HEK293 (cell line): Measurements from ENCODE around the gene HOXD10.

Experiments
- GFI1B ChIP-seq: fragments of 450-650 bp; formaldehyde crosslinking; IDR thresholded peaks from 2 replicates; pipeline ENCODE4 v1.5.1; 2016; ENCODE audit warnings: missing biosample characterization, missing genetic modification characterization
- KLF10 ChIP-seq: fragments of 450-650 bp; IDR thresholded peaks from 2 replicates; pipeline ENCODE4 v1.5.1; 2018; ENCODE audit warnings: missing biosample characterization, mild to moderate bottlenecking, missing genetic modification characterization
- KLF16 ChIP-seq: fragments of 450-650 bp; formaldehyde crosslinking; IDR thresholded peaks from 2 replicates; pipeline ENCODE4 v1.5.1; 2017; ENCODE audit warnings: missing biosample characterization, missing genetic modification characterization
- SALL2 ChIP-seq: fragments of 450-650 bp; formaldehyde crosslinking; IDR thresholded peaks from 2 replicates; pipeline ENCODE4 v1.5.0; 2017; ENCODE audit warnings: missing biosample characterization, mild to moderate bottlenecking, missing genetic modification characterization, borderline replicate concordance
- SETDB1 ChIP-seq: IDR thresholded peaks from one replicate; pipeline ENCODE4 v1.6.1; 2017; ENCODE audit warnings: mild to moderate bottlenecking, low read length, moderate library complexity, mixed read lengths; ENCODE audit not compliant: insufficient read length
- SP3 ChIP-seq: fragments of 450-650 bp; formaldehyde crosslinking; IDR thresholded peaks from 2 replicates; pipeline ENCODE4 v1.5.1; 2016; ENCODE audit warnings: missing biosample characterization, missing genetic modification characterization
- TRIM28 ChIP-seq: IDR thresholded peaks from 2 replicates; pipeline ENCODE4 v1.6.1; 2011; ENCODE audit warnings: low read length, control low read depth, borderline replicate concordance
- ZFHX2 ChIP-seq: fragments of 450-650 bp; formaldehyde crosslinking; conservative IDR thresholded peaks from 2 replicates; pipeline ENCODE4 v1.5.1; 2016; ENCODE audit warnings: missing biosample characterization, missing genetic modification characterization
- ZNF10 ChIP-seq: fragments of 450-650 bp; formaldehyde crosslinking; IDR thresholded peaks from 2 replicates; pipeline ENCODE4 v1.5.1; 2017; ENCODE audit warnings: missing biosample characterization, missing genetic modification characterization
- ZNF211 ChIP-seq: fragments of 450-650 bp; formaldehyde crosslinking; IDR thresholded peaks from 2 replicates; pipeline ENCODE4 v1.5.1; 2016; ENCODE audit warnings: low read depth, missing biosample characterization, missing genetic modification characterization
- ZNF23 ChIP-seq: fragments of 450-650 bp; formaldehyde crosslinking; IDR thresholded peaks from 2 replicates; pipeline ENCODE4 v1.5.1; 2016; ENCODE audit warnings: missing biosample characterization, missing genetic modification characterization, borderline replicate concordance
- ZNF24 ChIP-seq: fragments of 450-650 bp; formaldehyde crosslinking; IDR thresholded peaks from 2 replicates; pipeline ENCODE4 v1.5.1; 2016; ENCODE audit warnings: missing biosample characterization, missing genetic modification characterization
- ZNF280C ChIP-seq: fragments of 450-650 bp; formaldehyde crosslinking; IDR thresholded peaks from 2 replicates; pipeline ENCODE4 v1.5.1; 2016; ENCODE audit warnings: missing biosample characterization, missing genetic modification characterization
- ZNF280D ChIP-seq: fragments of 450-650 bp; formaldehyde crosslinking; IDR thresholded peaks from 2 replicates; pipeline ENCODE4 v1.5.1; 2016; ENCODE audit warnings: missing biosample characterization, missing genetic modification characterization
- ZNF354C ChIP-seq: fragments of 450-650 bp; formaldehyde crosslinking; IDR thresholded peaks from 2 replicates; pipeline ENCODE4 v1.5.1; 2016; ENCODE audit warnings: missing biosample characterization, missing genetic modification characterization, low read depth, borderline replicate concordance
- ZNF416 ChIP-seq: fragments of 450-650 bp; formaldehyde crosslinking; IDR thresholded peaks from 2 replicates; pipeline ENCODE4 v1.5.1; 2016; ENCODE audit warnings: missing biosample characterization, missing genetic modification characterization
- ZNF514 ChIP-seq: fragments of 450-650 bp; formaldehyde crosslinking; IDR thresholded peaks from 2 replicates; pipeline ENCODE4 v1.5.1; 2016; ENCODE audit warnings: missing biosample characterization, missing genetic modification characterization
- ZNF544 ChIP-seq: fragments of 450-650 bp; formaldehyde crosslinking; IDR thresholded peaks from 2 replicates; pipeline ENCODE4 v1.5.0; 2017; ENCODE audit warnings: missing biosample characterization, missing genetic modification characterization
- ZNF610 ChIP-seq: fragments of 450-650 bp; formaldehyde crosslinking; IDR thresholded peaks from 2 replicates; pipeline ENCODE4 v1.5.1; 2016; ENCODE audit warnings: missing biosample characterization, missing genetic modification characterization, borderline replicate concordance
- ZNF664 ChIP-seq: fragments of 450-650 bp; formaldehyde crosslinking; IDR thresholded peaks from 2 replicates; pipeline ENCODE4 v1.5.1; 2016; ENCODE audit warnings: missing biosample characterization, missing genetic modification characterization
- ZNF670 ChIP-seq: fragments of 450-650 bp; formaldehyde crosslinking; IDR thresholded peaks from 2 replicates; pipeline ENCODE4 v1.5.1; 2016; ENCODE audit warnings: missing biosample characterization, missing genetic modification characterization, low read depth
- TF ChIP-seq, protein P1 (sequence below): fragments of 450-650 bp; formaldehyde crosslinking; IDR thresholded peaks from 2 replicates; pipeline ENCODE4 v1.5.1; 2016; ENCODE audit warnings: missing biosample characterization, missing genetic modification characterization
- TF ChIP-seq, protein P2 (sequence below): fragments of 450-650 bp; formaldehyde crosslinking; IDR thresholded peaks from 2 replicates; pipeline ENCODE4 v1.5.1; 2017; ENCODE audit warnings: missing biosample characterization, missing genetic modification characterization
- TF ChIP-seq, protein P3 (sequence below): fragments of 450-650 bp; formaldehyde crosslinking; IDR thresholded peaks from 2 replicates; pipeline ENCODE4 v1.5.1; 2016; ENCODE audit warnings: missing biosample characterization, missing genetic modification characterization
- TF ChIP-seq, protein P4 (sequence below): fragments of 450-650 bp; formaldehyde crosslinking; IDR thresholded peaks from 2 replicates; pipeline ENCODE4 v1.5.1; 2016; ENCODE audit warnings: missing biosample characterization, missing genetic modification characterization
- TF ChIP-seq, protein P5 (sequence below): fragments of 450-650 bp; IDR thresholded peaks from 2 replicates; pipeline ENCODE4 v1.5.1; 2018; ENCODE audit warnings: missing biosample characterization, mild to moderate bottlenecking, missing genetic modification characterization

The HOXD10 gene

DNA sequence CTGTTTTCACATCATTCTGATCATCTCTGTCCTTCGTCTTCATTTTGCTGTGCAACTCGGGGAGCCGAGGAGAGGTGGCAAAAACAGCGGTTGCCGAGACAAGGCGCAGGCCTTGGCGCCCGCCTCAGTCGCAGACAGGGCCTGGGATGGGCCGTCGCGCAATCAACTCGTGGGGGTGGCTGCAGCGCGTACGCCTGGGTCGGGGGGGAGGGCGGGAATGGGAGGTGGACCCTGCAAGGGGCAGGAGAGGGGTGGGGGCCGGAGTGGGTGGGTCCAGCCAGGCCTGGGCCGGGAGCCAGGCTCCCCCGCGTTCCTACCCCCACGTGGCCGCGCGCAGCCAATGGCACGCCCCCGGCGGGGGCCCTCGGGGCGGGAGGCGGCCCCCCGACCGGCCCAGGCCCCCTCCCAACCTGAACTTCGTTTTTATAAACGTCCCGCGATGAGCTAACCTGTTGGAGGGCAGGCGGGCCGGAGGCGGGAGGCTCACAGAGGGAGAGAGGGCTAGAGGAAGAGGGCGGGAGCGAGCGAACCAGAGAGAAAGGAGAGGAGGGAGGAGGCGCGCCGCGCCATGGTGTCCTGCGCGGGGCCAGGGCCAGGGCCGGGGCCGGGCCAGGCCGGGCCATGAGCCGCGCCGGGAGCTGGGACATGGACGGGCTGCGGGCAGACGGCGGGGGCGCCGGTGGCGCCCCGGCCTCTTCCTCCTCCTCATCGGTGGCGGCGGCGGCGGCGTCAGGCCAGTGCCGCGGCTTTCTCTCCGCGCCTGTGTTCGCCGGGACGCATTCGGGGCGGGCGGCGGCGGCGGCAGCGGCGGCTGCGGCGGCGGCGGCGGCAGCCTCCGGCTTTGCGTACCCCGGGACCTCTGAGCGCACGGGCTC lies 24.1 kb upstream of the HOXD10 start, which contains the start of gene HOXD13 (continued):
- TF ChIP-seq, protein P1, sequence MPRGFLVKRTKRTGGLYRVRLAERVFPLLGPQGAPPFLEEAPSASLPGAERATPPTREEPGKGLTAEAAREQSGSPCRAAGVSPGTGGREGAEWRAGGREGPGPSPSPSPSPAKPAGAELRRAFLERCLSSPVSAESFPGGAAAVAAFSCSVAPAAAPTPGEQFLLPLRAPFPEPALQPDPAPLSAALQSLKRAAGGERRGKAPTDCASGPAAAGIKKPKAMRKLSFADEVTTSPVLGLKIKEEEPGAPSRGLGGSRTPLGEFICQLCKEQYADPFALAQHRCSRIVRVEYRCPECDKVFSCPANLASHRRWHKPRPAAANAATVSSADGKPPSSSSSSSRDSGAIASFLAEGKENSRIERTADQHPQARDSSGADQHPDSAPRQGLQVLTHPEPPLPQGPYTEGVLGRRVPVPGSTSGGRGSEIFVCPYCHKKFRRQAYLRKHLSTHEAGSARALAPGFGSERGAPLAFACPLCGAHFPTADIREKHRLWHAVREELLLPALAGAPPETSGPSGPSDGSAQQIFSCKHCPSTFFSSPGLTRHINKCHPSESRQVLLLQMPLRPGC (tag by site-specific recombination), result no peak
- TF ChIP-seq ZFHX2 (tag by site-specific recombination) (no peak; the same call in none of the 2 replicates), ZNF664 (tag by site-specific recombination) (no peak), ZNF10 (tag by site-specific recombination) (no peak), ZNF280D (tag by site-specific recombination) (no peak), TRIM28 (no peak), ZNF670 (tag by site-specific recombination) (no peak), GFI1B (tag by site-specific recombination) (no peak), KLF10 (peak; percentile 85), ZNF544 (tag by site-specific recombination) (no peak), ZNF354C (tag by site-specific recombination) (no peak), ZNF24 (tag by site-specific recombination) (no peak), SALL2 (tag by site-specific recombination) (no peak), ZNF610 (no peak), ZNF280C (no peak), SETDB1 (no peak), ZNF416 (tag by site-specific recombination) (no peak), KLF16 (tag by site-specific recombination) (no peak), ZNF514 (no peak), ZNF23 (no peak), SP3 (tag by site-specific recombination) (peak; percentile 42; the same call in 1 of the 2 replicates), ZNF211 (no peak)
- TF ChIP-seq, protein P2, sequence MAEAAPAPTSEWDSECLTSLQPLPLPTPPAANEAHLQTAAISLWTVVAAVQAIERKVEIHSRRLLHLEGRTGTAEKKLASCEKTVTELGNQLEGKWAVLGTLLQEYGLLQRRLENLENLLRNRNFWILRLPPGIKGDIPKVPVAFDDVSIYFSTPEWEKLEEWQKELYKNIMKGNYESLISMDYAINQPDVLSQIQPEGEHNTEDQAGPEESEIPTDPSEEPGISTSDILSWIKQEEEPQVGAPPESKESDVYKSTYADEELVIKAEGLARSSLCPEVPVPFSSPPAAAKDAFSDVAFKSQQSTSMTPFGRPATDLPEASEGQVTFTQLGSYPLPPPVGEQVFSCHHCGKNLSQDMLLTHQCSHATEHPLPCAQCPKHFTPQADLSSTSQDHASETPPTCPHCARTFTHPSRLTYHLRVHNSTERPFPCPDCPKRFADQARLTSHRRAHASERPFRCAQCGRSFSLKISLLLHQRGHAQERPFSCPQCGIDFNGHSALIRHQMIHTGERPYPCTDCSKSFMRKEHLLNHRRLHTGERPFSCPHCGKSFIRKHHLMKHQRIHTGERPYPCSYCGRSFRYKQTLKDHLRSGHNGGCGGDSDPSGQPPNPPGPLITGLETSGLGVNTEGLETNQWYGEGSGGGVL (tag by site-specific recombination), result peak; percentile 90; the same call in 1 of the 2 replicates
- TF ChIP-seq, protein P3, sequence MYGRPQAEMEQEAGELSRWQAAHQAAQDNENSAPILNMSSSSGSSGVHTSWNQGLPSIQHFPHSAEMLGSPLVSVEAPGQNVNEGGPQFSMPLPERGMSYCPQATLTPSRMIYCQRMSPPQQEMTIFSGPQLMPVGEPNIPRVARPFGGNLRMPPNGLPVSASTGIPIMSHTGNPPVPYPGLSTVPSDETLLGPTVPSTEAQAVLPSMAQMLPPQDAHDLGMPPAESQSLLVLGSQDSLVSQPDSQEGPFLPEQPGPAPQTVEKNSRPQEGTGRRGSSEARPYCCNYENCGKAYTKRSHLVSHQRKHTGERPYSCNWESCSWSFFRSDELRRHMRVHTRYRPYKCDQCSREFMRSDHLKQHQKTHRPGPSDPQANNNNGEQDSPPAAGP, result no peak
- TF ChIP-seq, protein P4, sequence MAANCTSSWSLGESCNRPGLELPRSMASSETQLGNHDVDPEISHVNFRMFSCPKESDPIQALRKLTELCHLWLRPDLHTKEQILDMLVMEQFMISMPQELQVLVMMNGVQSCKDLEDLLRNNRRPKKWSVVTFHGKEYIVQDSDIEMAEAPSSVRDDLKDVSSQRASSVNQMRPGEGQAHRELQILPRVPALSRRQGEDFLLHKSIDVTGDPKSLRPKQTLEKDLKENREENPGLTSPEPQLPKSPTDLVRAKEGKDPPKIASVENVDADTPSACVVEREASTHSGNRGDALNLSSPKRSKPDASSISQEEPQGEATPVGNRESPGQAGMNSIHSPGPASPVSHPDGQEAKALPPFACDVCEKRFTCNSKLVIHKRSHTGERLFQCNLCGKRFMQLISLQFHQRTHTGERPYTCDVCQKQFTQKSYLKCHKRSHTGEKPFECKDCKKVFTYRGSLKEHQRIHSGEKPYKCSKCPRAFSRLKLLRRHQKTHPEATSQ (tag by site-specific recombination), result no peak
- TF ChIP-seq, protein P5, sequence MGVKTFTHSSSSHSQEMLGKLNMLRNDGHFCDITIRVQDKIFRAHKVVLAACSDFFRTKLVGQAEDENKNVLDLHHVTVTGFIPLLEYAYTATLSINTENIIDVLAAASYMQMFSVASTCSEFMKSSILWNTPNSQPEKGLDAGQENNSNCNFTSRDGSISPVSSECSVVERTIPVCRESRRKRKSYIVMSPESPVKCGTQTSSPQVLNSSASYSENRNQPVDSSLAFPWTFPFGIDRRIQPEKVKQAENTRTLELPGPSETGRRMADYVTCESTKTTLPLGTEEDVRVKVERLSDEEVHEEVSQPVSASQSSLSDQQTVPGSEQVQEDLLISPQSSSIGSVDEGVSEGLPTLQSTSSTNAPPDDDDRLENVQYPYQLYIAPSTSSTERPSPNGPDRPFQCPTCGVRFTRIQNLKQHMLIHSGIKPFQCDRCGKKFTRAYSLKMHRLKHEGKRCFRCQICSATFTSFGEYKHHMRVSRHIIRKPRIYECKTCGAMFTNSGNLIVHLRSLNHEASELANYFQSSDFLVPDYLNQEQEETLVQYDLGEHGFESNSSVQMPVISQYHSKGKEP, result no peak
